NCI-H1930 (cell line): Measurements from ENCODE around the gene HIF1A.
A peak's percentile ranks its signal among the peaks of the same experiment; 100 is the strongest.
"Not testable (repeated sequence)": the region's sequence is repeated elsewhere in the genome, so short reads cannot be mapped to it uniquely, and the experiment has no call there.

Experiments used
- DNase-seq, 2 experiments: peaks; one replicate each; lab custom pipeline; 2025; lab: John Stamatoyannopoulos, UW

The HIF1A gene

DNA sequence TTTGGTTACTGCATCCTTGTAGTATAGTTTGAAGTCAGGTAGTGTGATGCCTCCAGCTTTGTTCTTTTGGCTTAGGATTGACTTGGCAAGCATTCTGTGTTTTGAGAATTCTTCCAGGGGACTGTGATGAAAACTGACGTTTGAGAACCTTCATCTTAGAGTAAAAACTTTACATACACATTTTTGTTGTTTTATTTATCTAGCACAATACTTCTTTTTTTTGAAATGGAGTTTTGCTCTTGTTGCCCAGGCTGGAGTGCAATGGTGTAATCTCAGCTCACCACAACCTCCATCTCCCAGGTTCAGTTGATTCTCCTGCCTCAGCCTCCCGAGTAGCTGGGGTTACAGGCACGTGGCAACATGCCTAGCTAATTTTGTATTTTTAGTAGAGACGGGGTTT, 13.4 kb downstream of the HIF1A start:
- not testable (repeated sequence) for DNase-seq

GRCh38 chr14:61710853-61711817, 15.8 kb downstream of the HIF1A start:
- peak in 1 of 2 experiments; percentile 35 for DNase-seq

DNA sequence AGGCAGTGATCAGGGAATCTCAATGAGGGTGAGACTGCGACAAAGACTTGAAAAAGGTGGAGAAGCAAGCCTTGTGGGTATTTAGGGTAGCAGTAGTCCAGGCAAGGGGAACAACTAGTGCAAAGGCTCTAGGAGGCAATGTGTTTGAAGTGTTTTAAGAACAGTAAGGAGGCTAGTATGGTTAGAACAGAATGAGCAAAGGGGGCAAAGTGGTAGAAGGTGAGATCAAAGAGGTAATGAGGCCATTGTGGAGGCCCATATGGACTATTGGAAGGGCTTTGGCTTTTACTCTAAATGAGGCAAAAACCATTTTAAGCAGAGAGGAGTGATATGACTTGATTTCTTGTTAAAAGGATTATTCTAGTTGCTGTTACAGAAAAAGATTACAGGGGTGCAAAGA, 16.8 kb downstream of the HIF1A start:
- no peak for DNase-seq

DNA sequence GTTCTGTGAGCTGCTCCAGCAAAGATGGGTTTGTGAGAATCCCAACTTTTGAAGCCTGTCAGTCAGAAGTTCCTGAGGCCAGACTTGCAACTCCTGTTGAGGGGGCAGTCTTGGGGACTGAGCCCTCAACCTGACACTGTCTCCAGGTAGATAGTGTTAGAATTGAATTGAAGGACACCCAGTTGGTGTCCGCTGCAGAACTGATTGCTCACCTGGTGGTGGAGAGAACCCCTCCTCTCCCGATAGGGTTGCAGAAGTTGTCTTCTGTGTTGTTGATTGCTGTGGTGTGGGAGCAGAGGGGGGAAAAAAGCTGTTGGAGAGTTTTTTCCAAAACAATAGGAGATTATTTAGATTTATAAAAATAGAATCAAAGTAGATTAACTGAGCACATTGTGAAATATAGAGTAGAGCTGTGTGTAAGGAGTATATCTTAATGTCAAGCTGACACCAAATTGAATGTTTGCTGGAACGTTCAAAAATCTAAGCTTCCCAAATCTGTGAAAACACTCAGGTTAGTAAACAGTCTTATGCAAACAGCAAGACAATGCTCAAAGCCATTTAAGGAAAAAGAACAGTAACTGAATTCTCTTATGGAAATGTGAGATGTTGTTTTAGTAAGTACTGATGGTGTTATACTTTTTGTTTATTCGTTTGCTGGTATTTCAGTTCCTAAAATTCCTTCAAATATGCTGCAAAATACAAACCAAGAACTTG, 18.6 kb downstream of the HIF1A start:
- no peak for DNase-seq

DNA sequence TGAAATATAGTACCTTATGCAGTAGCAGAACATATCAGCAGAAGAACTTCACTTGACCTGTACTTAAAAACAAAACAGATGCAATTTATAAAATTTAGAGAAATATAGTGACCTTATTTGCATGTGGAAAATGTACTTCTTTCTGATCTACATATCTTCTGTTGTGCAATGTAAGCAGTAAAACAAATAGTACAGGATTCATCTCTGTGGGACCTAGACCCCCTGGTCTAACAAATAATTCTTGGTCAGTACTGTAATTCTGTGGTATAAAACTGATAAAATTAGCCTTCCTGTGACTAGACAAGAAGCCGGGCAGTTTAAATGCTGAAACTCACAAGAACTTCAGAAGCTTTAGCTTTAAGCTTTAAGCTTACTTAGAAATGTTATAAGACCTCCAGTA, 21.6 kb downstream of the HIF1A start:
- DNase-seq, result no peak

DNA sequence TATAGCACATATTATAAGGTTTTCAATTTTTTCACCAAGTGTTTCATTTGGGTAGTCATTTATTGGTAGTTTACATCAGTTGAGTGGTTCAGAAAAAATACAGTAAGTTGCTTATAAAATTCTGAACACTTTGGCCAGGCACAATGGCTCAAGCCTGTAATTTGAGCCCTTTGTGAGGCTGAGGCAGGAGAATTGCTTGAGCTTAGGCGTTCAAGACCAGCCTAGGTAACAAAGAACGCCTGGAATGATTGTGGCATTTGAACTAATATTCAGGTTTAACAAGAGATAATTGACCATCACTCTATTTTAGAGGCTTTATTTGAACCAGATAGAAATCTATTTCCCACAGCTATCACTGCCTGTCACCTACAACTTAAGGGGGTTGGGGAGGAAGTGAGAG, 22.7 kb downstream of the HIF1A start:
- no peak for DNase-seq

DNA sequence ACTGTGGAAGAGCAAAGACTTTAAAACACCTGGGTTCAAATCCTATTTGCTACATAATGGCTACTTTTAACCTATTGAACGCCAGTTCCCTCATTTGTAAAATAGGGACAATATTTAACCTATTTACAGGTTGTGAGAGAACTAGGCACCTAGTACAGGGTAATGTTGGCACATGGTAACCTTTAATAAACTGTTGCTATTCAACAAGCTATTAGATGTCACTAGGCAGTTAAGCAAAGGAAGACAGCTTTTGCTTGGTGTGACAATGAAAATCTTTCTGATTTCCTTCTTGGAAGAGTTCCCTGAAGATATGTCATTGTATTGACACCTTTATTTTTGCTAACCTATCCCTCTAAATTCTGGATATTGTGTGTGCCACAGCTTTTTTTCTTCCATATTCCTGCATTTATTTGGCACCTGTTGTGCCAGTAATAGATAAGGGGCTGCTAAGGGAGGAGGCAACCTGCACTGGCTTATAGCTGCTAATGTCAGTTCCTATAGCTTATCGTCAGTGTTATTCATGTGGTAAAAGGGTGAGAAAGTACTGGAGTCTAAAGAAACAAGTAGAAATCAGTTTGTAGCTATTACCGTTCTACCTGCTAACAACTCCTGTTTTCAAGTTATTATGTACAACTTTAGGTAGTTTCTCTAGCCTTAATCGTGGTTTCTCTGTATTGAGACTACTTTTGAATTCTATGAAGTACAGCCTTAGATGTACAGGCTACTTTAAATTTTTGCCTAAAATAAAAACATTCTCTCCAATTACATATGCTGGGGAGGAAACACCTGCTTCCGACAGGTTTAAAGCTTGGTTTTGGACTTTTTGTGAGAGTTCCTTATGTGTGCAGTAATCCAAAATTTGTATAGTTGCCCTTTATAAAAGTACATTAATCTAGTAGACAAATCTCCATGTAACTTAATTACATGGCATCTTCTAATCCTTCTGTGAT, 24.3 kb downstream of the HIF1A start:
- DNase-seq, result no peak

DNA sequence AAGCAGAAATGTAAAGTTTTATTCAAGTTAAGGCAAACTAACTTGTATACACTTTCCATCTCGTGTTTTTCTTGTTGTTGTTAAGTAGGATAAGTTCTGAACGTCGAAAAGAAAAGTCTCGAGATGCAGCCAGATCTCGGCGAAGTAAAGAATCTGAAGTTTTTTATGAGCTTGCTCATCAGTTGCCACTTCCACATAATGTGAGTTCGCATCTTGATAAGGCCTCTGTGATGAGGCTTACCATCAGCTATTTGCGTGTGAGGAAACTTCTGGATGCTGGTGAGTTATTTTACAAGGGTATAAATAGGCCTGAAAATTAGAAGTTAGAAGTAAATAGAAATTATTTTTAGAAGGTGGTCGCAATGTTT, 25.0 kb downstream of the HIF1A start:
- no peak for DNase-seq

DNA sequence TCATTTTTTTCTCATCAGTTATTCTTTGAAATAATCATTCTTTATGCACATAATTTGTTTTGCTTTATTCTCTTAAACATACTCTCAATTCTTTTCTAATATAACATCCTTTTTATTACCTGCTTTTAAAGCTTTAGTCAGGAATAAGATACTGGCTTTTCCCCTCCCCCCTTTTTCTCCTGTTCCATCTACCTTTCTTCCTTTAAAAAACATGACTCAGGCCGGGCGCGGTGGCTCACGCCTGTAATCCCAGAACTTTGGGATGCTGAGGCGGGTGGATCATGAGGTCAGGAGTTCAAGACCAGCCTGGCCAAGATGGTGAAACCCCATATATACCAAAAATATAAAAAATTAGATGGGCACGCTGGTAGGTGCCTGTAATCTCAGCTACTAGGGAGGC, 25.4 kb downstream of the HIF1A start:
- DNase-seq, result no peak

GRCh38 chr14:61724133-61724532, 28.8 kb downstream of the HIF1A start:
- no peak for DNase-seq

DNA sequence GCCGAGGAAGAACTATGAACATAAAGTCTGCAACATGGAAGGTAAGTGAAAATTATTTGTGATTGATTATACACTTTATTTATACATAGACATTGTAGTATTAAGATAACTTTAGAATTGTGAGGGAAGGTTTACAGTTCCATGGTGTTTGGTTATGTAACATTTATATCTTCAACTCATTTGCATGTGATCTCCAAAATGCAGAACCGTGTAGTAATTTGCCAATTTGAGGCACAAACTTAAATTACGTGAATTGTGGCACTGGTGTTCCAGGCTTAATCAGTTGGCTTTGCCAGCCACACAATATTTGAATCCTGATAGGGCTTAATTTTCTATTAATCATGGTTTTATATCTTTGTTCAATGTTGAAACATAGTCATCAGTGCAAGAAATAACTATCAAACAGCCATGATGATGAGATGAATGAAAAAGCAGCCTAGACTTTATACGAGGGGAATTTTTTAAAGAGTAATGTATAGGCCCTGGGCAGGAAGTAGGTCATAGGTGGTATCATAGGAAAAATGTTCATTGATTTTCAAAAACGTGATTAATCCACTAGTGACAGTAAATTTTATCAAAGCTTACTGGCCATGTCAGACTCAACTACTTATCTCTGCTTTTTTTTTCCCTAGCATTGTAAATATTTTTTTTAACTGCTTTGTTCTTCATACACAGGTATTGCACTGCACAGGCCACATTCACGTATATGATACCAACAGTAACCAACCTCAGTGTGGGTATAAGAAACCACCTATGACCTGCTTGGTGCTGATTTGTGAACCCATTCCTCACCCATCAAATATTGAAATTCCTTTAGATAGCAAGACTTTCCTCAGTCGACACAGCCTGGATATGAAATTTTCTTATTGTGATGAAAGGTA, 31.7 kb downstream of the HIF1A start:
- no peak for DNase-seq

- DNase-seq, result no peak
Measured at GRCh38 chr14:61730756-61731373, 35.6 kb downstream of the HIF1A start.

GRCh38 chr14:61733972-61734371, 38.7 kb downstream of the HIF1A start:
- no peak for DNase-seq

DNA sequence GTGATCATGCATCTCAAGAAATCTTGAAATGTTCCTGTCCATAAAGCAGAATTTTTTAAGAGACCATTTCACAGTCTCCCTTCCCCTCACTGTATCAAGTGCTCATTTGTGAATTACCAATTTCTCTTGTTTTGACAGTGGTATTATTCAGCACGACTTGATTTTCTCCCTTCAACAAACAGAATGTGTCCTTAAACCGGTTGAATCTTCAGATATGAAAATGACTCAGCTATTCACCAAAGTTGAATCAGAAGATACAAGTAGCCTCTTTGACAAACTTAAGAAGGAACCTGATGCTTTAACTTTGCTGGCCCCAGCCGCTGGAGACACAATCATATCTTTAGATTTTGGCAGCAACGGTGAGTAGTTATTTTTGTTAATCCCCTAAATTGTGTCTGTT, 41.4 kb downstream of the HIF1A start:
- DNase-seq, result no peak

DNA sequence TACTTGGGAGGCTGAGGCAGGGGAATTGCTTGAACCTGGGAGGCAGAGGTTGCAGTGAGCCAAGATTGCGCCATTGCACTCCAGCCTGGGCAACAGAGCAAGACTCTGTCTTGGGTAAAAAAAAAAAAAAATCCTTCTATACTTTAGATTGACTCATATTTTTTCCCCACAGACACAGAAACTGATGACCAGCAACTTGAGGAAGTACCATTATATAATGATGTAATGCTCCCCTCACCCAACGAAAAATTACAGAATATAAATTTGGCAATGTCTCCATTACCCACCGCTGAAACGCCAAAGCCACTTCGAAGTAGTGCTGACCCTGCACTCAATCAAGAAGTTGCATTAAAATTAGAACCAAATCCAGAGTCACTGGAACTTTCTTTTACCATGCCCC, 42.6 kb downstream of the HIF1A start:
- no peak for DNase-seq

DNA sequence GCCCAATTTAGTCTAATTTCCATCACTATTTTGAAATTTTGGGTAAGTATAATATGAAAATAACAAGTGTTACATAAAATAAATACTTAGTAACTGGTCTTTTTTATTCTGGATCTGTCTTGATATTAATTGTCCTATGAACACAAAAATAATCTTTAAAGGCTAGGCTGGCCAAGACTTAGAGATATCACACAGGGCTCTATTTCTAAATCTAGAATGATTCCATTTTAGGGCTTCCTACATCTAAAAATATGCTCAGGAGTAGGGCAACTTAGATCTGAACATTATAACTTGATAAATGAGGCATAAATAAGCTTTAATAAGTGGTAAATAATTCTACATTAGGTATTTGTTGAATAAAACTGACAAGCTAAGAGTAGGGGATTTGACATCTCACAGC, 43.8 kb downstream of the HIF1A start:
- DNase-seq, result no peak

DNA sequence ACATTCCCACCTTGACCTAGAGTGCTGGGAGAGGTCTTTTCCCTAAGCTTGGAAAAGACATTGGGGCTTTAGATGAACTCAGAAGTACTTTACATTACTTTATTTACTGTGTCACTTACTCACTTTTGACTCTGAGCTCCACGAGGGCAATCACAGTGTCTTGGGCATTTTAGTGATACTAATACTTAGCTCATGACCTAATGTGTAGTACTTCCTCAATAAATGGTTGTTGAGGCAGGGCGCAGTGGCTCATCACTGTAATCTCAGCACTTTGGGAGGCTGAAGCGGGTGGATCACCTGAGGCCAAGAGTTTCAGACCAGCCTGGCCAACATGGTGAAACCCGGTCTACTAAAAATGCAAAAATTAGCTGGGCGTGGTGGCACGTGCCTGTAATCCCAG, 47.1 kb downstream of the HIF1A start:
- no peak for DNase-seq

DNA sequence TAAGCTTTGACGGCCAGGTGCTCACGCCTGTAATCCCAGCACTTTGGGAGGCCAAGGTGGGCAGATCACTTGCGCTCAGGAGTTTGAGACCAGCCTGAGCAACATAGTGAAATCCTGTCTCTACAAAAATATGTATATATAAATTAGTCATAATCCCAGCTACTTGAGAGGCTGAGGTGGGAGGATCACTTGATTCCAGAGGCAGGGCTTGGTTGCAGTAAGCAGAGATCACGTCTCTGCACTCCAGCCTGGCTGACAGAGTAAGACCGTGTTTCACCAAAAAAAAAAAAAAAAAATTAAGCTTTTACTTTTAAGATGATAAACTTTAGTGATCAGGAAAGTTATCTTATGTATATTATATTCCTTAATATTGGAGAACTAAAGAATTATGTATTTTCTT, 48.9 kb downstream of the HIF1A start:
- no peak for DNase-seq

- not testable (repeated sequence) for DNase-seq
Measured at GRCh38 chr14:61746346-61746745, 51.0 kb downstream of the HIF1A start.

DNA sequence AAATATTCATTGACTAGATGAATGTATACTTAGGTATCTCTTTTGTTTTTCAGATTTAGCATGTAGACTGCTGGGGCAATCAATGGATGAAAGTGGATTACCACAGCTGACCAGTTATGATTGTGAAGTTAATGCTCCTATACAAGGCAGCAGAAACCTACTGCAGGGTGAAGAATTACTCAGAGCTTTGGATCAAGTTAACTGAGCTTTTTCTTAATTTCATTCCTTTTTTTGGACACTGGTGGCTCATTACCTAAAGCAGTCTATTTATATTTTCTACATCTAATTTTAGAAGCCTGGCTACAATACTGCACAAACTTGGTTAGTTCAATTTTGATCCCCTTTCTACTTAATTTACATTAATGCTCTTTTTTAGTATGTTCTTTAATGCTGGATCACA, 51.6 kb downstream of the HIF1A start:
- no peak for DNase-seq

DNA sequence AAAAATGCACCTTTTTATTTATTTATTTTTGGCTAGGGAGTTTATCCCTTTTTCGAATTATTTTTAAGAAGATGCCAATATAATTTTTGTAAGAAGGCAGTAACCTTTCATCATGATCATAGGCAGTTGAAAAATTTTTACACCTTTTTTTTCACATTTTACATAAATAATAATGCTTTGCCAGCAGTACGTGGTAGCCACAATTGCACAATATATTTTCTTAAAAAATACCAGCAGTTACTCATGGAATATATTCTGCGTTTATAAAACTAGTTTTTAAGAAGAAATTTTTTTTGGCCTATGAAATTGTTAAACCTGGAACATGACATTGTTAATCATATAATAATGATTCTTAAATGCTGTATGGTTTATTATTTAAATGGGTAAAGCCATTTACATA, 52.0 kb downstream of the HIF1A start:
- no peak for DNase-seq
